ENCODE results near the gene BRD3OS.

- TF ChIP-seq CTCF (IDR thresholded peaks at IDR 0.05) (no peak), EZH2 (IDR thresholded peaks at IDR 0.05; ENCODE audit: borderline replicate concordance, insufficient read depth, low read depth, low read length, poor library complexity, severe bottlenecking) (no peak)
Measured at GRCh38 chr9:134040176-134040565, 14.9 kb downstream of the BRD3OS start.
